ENCODE measurements around the gene HSPH1. TPM values are rescaled to one million over a fixed set of nuclear protein-coding genes. Genes with fewer than 3 reads are reported as not detected.

HSPH1 gene
- total and polyA plus RNA-seq, 2 of the 13 experiments (the other 11 are each of a cell fraction or from before 2014, with no cell fraction given) = 13.0 to 62.9 TPM

DNA sequence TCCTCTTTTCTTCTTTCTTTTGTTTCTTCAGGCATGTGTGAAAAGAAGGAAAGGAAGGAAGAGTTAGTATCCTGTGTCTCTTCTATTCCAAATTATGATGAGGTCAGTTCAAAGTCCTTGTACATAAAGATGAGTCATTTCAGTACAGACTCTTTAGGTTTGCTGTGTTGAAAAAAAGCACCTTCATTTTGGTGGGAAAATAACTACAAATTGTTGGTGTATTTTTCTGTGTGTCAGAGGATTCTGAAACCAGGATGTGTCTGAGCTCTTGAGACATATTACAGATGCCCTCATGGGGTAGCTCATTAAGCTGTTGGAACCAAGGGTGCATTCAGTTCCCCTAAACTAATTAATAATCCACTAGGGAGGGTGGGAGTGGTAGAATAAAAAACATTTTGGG lies 5.8 kb upstream of the HSPH1 start:
- Histone ChIP-seq H3K4me3 (replicated peaks in 1 of 3; ENCODE audit: insufficient read depth in 1 of 3, low read depth in 2 of 3, low read length in 3 of 3) (no peak overlapping the region; a peak in 1 of 6 replicates), H4K20me1 (ENCODE audit: insufficient read depth, low read length) (no peaks in the 10 kb centered on the region), H3K4me2 (ENCODE audit: low read depth, low read length) (peak overlapping the region; percentile 46), H3K79me2 (ENCODE audit: insufficient read depth, low read length) (no peaks in the 10 kb centered on the region), H3K9ac (ENCODE audit: insufficient read depth, low read depth, low read length) (0 out of 2 replicates have a peak overlapping the region, but pooled peaks have one; percentile 10), H3K9me3 (ENCODE audit: low read length) (no peaks in the 10 kb centered on the region), H3K27ac (ENCODE audit: extremely low read length, insufficient read depth, low read length) (peak overlapping the region; percentile 15), H2AFZ (ENCODE audit: low read length) (no peak overlapping the region), H3K4me1 (ENCODE audit: insufficient read depth, low read length) (peaks cover 63% of the 10 kb centered on the region), H3K27me3 (ENCODE audit: control insufficient read depth in 1 of 2, insufficient read depth in 2 of 2, low read length in 2 of 2) (no peaks in the 10 kb centered on the region; a peak in 1 of 5 replicates), H3K36me3 (replicated peaks in 1 of 2; ENCODE audit: control insufficient read depth in 1 of 2, insufficient read depth in 2 of 2, low read length in 2 of 2) (no peaks in the 10 kb centered on the region)
- DNase-seq (ENCODE audit: low spot score) (peak; percentile 76), FAIRE-seq (peak; percentile 39), ATAC-seq (peak; percentile 35; the same call in 2 of the 3 replicates)
- in situ Hi-C loops (cut with HindIII; ENCODE audit: extremely low pct_ligation_motif_present, low pct_unique_long_range_greater_than_20kb) = no loop called here
- BruUV-seq (replicated peaks) = no TSS peak
- ChIA-PET POLR2A (interaction anchor here (0.6 kb wide), 1 partner anchor 551 kb away, joined by 3 read pairs; no protein-coding TSS in a partner anchor), CTCF (ENCODE audit: low intra/inter-chr PET ratio, low total read pairs) (no interaction called here)
- intact Hi-C loops (cut with micrococcal nuclease; ENCODE audit: unreplicated experiment) = loop anchor here (10.0 kb wide), 1 partner anchor 773 kb away; no protein-coding TSS in a partner anchor
- TF ChIP-seq BORCS8-MEF2B (CRISPR knock-in tag; IDR thresholded peaks at IDR 0.05) (no peak), SOX5 (CRISPR knock-in tag; IDR thresholded peaks at IDR 0.05; ENCODE audit: borderline replicate concordance) (peak; percentile 21; the same call in 1 of the 2 replicates), CHCHD3 (CRISPR knock-in tag; IDR thresholded peaks at IDR 0.05) (no peak), ONECUT2 (CRISPR knock-in tag; IDR thresholded peaks at IDR 0.05) (no peak), KLF15 (CRISPR knock-in tag; IDR thresholded peaks at IDR 0.05; ENCODE audit: borderline replicate concordance) (no peak), ZBTB34 (CRISPR knock-in tag; IDR thresholded peaks at IDR 0.05) (no peak), ZNF30 (CRISPR knock-in tag; IDR thresholded peaks at IDR 0.05) (no peak), HNRNPH1 (optimal IDR thresholded peaks at IDR 0.05; ENCODE audit: low read depth, low read length) (no peak), NBN (conservative IDR thresholded peaks at IDR 0.05) (no peak), POGK (CRISPR knock-in tag; conservative IDR thresholded peaks at IDR 0.05) (no peak), ZNF331 (CRISPR knock-in tag; IDR thresholded peaks at IDR 0.05) (no peak), SRY (CRISPR knock-in tag; IDR thresholded peaks at IDR 0.05) (no peak), NFKB2 (CRISPR knock-in tag; IDR thresholded peaks at IDR 0.05; ENCODE audit: borderline replicate concordance) (no peak), ZNF678 (CRISPR knock-in tag; IDR thresholded peaks at IDR 0.05) (no peak), SMARCC2 (IDR thresholded peaks at IDR 0.05) (0 out of 2 replicates have a peak, but pooled peaks have one; percentile 23), MBNL3 (CRISPR knock-in tag; conservative IDR thresholded peaks at IDR 0.05) (no peak), ZNF44 (CRISPR knock-in tag; IDR thresholded peaks at IDR 0.05) (no peak), ASH2L (IDR thresholded peaks at IDR 0.05; ENCODE audit: insufficient read length, low read depth, low read length) (no peak), HMGA1 (CRISPR knock-in tag; conservative IDR thresholded peaks at IDR 0.05) (no peak)
- TF ChIP-seq, protein P1, sequence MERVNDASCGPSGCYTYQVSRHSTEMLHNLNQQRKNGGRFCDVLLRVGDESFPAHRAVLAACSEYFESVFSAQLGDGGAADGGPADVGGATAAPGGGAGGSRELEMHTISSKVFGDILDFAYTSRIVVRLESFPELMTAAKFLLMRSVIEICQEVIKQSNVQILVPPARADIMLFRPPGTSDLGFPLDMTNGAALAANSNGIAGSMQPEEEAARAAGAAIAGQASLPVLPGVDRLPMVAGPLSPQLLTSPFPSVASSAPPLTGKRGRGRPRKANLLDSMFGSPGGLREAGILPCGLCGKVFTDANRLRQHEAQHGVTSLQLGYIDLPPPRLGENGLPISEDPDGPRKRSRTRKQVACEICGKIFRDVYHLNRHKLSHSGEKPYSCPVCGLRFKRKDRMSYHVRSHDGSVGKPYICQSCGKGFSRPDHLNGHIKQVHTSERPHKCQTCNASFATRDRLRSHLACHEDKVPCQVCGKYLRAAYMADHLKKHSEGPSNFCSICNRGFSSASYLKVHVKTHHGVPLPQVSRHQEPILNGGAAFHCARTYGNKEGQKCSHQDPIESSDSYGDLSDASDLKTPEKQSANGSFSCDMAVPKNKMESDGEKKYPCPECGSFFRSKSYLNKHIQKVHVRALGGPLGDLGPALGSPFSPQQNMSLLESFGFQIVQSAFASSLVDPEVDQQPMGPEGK (CRISPR knock-in tag; IDR thresholded peaks at IDR 0.05) = no peak
- TF ChIP-seq, protein P2, sequence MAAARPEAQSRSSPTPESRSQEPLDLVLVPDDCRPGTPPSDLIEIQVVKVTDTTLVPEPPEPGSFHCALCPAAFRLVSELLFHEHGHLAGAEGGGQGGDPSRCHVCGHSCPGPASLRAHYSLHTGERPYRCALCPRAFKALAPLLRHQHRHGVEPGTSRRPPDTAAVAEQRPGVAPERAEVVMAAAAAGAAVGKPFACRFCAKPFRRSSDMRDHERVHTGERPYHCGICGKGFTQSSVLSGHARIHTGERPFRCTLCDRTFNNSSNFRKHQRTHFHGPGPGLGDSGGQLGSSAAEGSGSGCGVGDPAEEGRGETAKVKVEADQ (CRISPR knock-in tag; IDR thresholded peaks at IDR 0.05; ENCODE audit: borderline replicate concordance) = no peak

All from HepG2 (cell line).